ENCODE results near the gene SDCBP2.

SDCBP2 gene

DNA sequence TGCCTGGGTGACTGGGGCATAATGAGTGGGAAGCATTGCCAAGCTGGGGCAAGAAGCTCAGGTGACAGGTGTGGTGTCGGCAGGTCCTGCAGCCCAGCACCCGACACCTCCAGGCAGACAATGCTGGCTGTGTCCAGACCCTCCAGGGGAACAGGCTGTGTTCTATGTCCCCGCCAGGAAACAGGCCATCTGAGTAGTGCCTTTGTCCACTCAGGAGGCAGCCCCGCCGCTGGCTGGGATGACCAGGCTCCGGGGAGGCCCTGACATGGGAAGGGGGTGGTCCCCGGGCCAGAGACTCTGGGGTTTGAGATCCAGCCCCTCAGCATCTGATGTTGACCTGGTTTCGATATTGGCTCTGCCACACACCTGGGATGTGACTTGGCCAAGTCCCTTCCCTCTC lies 34.4 kb downstream of the SDCBP2 start:
- FAIRE-seq: no peak

DNA sequence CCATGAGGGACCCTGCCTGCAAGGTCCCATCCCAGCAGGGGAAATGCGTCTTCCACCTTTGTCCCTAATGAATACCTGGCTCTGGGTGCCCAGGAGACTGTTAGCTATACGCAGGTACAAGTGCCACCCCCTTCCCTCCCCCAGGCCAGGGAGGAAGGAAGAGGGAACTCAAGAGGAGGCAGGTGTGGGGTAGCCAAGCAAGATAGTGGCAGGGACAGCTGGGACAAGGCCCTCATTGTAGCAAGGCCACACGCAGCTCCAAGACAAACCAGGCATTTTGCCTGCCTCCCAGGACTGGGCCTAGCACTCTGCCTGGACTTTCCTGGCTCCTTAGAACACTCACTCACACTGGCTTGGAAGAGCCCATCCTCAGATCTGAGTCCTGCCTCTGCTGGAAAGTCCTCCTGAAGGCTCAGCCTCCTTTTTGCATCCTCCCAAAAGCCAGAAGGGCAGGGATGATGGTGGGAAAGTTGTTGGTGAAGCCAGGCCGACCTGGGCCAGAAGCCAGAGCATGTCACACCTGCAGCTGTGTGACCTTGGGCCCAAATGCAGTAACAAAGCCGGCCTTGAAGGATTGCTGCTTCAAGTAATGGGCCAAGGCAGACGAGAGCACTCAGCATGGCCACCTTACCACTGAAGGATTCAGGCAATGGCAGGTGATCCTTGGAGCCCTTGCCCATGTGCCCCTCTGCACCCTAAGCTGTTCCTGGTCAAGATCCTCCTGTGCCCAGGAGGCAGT lies 35.1 kb downstream of the SDCBP2 start:
- no peak for FAIRE-seq

DNA sequence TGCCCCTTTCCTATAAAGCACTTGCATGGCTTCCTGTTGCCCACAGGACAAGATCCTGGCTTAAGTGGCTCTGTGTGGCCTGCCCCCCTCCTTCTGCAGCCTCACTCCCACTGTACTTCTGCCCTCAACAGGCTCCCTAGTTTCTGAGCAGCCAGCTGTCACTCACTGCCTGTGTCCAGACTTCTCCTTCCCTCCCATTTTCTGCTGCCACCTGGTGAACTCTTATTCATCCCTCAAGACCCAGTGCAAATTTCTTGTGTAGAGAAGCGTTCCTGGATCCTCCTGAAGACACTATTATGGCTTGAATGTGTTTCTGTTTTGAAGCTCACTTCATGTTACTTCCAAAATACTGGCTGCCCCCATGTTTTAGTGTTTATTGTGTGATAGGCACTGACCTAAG lies 36.3 kb downstream of the SDCBP2 start:
- no peak for FAIRE-seq

DNA sequence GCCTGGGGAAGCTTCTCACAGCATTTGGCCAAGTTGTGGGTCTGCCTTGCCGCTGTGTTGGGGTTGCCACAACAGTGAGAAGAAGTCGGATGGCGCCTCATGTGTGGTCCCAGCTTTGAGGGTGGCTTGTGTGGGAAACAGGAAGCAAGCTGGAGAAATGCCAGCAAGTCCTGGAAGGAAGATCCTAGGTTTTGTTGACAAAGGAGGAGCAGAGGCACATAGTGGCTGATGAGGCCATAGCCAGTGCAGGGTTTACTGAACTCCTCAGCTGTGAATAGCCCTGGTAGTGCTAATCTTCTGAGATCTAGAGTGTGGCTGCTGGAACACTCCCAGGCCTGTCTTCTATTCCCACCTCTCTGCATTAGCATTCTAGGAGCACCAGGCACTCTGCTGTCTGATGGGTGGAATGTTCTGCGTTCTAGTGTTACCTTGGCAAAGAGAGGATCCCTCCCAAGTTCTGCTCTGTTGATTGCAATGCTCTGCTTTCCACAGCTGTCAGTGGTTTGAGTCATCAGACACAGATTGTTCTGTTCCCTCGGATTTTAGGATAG lies 37.7 kb downstream of the SDCBP2 start:
- no peak for FAIRE-seq

DNA sequence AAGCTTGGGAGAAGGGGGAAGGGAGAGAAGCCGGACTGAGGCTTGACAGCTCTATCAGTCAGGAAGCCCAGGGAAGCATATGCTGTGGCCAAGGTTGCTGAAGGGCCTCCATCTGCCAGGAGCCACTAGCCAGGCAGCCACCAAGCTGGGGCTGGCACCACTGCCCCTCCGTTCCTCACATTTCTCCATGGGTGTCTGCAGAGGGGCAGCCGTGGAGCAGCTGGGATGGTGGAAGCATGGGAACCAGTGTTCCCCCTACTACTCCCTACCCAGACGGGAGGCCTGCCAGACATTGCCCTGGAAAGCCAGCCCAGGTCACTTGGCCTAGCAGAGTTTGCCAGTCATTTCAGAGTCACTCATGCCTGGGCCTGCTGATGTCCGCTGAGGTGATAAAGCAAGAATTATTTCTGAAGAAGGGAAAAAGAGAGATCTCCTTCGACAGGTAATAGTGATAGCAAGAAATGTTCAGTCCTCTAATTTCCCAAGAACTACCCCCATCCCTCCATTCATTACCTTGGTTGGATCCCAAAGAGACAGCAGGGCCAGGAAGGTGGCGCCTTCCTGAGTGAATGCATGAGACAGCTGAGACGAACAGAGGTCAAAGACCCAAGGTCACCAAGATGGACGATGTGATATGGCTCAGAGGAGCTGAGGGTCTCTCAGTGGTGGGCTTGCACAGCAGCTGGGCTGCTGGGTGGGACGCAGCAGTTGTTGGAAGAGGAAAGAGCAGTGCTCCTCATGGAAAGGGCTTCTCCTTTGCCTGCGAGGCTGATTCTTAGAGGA lies 41.0 kb downstream of the SDCBP2 start:
- no peak for FAIRE-seq

DNA sequence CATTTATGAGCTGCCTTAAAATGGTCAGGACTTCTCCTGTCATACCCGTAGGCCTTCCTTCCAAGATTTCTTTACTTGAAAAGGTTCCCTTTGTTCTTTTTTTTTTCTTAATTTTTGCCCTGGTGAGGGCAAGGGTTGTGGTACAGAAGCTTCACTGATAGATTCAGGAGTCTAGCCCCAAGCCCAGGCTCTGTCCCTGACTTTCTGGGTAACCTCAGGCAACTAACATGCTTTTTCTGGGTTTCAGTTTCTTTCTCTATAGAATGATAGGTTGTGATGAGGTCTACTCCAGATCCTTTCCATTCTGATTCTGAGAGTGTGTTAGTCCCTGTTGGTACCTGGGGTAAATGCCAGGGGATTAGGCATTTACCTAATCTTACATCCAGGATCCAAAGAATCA lies 41.6 kb downstream of the SDCBP2 start:
- no peak for FAIRE-seq

DNA sequence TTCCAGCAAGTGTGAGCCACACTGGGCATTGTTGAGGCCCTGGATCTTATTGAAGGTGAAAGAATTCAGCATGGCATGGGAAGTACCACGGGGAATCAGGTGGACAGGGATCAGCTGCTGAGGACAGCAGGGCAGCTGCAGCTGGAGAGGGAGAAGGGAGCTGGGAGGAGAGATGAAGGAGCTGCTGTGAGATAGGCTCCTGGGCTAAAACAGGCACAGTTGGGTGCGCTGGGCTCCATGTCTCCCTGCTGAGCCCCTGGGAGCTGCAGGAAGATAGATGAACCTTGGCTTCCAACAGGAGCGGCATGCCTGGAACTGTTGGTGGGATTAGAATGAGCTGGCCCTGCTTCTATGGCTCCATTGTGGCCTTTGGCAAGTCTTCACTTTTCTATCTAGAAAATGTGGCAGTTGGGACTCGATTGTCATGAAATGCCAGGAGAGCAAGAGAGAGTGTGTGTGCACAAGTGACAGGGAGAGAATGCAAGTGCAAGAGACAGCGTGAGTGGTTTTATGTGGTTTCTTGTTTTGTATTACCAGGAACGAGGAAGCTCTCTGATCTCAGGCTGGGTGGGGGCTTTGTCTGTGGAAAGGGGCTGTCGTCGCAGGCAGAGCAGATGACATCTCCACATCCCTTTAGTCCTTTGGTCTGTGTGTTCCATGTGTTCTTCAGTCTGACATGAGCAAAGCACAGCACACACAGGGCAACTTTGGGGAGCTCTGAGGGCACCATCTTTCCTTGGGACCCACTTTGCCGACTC lies 42.5 kb downstream of the SDCBP2 start:
- no peak for FAIRE-seq

DNA sequence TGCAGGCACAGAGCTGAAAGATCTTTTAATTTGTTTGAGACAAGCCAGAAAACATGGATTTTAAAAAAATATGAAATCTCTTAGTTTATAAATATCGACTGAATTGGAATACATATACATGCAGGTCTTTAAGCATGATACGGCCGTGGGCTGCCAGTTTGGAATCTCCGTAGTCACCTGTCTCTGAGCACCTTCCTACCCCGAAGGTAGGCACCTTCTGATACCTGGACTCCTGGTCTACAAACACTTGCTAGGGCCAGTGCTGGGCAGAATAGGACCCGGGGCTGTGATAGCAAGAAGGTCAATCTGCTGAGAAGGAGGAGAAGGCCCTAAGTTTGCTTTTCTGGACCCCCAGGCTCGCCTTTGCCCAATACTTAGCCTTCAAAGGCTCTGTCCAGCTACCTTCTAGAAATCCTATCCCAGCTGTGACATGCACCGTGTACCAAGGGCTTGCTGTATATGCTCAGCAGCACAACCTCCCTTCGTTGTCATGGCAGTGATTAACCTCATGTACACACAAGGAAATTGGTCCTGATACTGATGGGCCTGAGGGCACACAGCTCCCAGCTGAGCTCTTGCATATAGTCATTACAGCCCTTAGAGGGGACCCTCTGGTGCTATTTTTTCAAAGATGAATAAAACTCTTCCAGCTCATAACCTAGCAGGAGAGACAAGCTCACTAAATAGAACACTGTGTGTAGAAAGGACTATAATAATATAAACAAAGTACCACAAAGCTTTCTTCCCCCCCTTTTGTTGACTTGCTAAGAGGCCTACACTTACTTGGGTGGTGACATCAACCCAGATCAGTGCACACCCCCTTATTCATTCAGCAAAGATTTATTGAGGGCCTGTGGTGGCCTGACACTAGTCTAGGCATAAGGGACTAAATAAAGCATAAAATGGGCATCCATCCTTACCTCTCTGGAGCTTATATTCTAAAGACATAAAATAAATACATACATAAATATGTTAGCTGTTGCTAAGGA lies 45.1 kb downstream of the SDCBP2 start:
- FAIRE-seq: no peak

DNA sequence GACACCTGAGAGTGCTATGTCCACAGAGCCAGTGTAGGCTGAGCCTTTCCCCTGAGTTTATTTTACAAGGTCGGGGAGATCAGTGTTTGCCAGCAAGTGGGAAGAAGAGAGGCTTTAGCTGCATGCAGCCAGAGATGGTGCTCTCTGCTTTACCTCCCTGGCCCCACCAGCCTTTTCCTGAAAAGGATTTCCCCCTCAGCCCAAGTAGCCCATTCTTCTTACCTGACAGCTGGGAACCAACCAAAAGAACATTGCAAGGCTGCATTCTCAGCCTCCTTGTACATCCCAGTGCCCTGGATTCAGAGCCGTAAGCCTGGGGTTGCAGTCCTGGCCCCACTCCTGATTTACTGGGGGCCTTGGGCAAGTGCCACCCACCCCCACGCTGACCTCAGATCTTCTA lies 46.0 kb downstream of the SDCBP2 start:
- FAIRE-seq: no peak

DNA sequence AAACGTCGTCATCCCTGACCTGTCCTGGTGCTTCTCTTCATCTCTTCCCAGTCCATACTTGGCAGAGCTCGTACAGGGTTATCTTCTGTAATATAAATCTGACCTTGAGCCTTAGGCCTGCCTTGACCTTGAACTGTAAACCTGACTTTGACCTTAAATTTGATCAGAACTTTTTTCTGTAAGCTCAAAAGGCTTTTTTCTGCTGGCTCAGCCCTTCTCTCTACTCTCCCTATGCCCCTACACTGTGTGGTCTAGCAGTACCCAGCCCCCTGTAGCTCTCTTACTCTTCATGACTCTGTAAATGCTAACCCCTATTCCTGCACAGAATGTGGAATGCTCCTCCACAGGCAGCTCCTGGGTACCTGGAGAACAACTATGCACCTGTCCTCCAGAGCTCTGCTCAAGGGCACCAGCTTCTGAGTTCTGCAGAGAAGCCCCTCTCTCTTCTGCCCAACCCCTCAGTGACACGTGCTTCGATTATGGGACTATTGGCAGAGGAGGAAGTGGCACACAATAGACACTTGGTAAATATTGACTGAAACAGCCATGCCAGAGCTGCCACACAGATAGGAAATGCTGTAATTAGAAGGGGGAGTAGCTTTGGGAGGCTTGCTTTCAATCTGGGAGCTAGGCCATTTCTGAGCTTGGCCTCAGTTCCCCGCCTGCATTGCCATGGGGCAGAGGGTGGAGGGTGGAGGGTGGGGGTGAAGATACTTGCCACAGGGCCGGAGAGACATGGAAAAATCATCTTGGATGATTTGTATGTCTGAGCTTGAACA lies 47.5 kb downstream of the SDCBP2 start:
- no peak for FAIRE-seq

DNA sequence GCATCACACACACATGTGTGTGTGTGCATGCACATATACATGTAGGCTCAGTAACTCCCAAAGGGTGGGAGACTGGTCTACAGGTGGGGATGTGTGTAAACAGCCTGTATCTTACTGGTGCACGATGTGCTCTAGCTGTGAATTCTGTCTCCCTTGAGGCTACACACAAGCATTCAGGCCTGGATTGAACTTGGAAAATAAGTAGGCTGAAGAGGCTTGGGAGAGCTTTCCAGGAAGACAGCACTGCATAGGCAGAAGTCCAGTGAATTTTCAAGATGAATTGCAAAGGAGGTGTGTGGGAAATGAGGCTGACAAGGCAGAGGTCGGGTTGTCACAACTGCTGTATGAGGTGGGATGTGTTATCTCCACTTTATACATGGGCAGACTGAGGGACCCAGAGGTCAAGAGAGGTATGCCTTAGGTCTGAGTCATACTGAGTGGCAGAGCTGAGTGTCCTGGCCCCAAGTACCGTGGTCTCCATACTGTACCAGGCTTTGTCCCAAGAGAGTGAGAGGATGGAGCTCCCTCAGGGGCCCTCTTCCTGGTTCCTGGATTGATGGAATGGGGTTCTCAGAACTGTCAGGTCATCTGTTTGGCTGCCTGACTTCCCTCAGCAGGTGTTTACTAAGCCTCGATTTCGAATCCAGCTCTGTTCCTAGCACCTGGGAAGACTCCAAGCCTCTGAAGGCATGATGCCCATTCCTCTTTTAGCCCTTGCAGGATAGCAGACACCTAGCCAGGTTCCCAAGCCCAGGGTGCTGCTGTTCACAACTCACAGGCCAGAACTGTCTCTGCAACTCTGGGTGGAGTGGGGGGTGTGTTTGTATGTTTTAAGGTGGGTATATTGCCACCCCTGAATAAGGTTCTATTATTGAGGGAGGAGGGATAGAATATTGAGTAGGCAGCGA lies 48.5 kb downstream of the SDCBP2 start:
- no peak for FAIRE-seq

DNA sequence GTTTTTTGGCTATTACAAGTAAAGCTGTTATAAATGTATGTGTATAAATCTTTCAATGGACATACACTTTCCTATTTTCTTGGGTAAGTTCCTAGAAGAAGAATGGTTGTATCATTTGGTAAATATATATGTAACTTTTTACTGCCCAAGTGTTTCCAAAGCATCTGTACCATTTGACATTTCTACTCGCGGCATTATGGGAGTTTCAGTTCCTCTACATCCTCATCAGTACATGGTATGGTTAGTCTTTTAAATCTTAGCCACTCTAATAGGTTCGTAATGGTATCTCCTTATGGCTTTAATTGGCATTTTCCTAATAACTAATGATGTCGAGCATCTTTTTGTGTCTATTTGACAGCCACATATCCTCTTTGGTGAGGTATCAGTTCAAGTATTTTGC lies 49.9 kb downstream of the SDCBP2 start:
- no peak for FAIRE-seq

DNA sequence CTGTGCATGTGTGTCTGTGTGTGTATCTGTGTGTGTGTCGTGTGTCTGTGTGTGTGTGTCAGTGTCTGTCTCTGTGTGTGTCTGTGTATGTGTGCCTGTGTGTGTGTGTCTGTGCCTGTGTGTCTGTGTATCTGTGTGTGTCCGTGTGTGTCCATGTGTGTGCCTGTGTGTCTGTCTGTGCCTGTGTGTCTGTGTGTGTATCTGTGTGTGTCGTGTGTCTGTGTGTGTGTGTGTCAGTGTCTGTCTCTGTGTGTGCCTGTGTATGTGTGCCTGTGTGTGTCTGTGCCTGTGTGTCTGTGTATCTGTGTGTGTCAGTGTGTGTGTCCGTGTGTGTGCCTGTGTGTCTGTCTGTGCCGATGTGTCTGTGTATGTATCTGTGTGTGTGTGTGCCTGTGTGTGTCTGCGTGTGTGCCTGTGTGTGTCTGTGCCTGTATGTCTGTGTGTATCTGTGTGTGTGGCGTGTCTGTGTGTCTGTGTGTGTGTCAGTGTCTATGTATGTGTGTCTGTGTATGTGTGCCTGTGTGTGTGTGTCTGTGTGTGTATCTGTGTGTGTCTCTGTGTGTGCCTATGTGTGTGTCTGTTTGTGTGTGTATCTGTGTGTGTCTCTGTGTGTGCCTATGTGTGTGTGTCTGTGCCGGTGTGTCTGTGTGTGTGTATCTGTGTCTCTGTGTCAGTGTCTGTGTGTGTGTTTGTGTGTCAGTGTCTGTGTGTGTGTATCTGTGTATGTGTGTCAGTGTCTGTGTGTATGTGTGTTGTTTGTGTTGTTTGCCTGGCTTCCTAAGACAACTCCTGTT lies 51.2 kb downstream of the SDCBP2 start:
- no peak for FAIRE-seq

DNA sequence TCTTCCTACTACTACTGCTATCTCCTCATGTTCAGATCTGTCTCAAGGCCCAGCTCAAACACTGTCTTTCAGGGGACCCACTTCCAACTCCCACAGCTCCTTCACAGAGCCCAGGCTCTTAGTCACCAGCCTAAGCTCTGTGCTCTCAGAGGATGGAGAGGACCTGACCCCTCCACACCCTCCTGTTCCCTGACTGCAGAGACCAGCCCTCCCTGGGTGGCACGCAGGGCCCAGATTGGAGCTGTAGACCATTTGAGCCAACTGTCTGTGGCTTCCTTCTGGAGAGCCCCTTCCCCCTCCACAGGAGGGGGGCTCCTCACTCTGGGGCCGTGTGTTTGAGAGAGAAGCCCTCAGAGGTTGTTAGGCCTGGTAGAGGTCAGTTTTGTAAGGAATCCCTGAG lies 53.0 kb downstream of the SDCBP2 start:
- no peak for FAIRE-seq

DNA sequence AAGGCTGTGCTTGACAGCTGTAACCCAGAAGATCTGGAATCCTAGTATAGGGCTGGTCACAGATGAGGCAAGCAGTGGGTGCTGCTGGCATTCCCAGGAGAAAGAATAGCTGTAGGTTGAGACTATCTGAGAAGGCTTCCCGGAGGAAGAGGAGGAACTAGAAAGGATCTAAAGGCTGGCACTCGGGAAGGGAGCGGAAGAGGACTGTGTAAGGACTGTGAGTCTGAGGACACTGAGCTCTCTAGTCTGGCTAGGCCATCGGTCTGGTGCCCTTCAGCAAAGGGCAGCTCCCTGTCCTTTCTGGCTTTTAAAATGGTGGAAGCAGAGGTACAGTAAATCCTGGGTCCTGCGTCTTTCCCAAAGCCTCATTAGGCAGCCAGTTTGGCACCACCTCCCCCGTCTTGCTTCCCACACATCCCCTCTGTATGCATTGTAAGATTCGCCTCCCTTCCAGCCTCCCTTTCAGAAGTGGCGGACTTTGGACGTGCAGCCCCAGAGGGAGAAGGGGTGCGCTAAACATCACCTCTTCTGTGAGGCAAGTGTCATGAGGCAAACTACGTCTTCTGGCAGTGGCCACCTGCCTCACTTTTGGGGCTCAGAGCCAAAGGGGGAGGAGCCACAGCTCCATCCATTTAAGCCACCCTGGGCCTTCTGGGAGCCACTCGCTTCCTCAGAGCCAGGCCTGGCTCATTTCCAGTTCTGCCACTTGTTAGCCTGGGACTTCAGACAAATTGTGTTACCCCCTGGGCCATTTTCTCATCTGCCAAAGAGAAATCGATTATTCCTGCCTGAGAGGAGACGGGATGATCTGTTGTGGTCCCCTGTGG lies 54.2 kb downstream of the SDCBP2 start:
- no peak for FAIRE-seq

DNA sequence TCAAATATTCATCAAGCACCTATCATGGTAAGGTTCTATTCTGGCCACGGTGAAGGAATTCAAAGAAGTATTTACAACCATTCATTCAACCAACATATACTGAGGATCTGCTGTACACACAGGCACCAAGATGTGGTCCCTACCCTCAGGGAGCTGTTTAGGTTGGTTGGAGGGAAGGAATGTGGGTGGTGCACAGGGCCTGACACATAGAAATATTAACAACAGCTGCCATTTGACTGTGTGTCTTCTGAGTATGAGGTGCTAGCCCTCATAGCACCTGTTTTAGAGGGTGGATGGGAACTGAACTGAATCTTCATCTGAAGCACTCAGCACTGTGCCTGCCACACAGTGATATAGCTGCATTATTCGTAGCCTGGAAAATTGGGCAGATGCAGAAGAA lies 55.6 kb downstream of the SDCBP2 start:
- FAIRE-seq: no peak

DNA sequence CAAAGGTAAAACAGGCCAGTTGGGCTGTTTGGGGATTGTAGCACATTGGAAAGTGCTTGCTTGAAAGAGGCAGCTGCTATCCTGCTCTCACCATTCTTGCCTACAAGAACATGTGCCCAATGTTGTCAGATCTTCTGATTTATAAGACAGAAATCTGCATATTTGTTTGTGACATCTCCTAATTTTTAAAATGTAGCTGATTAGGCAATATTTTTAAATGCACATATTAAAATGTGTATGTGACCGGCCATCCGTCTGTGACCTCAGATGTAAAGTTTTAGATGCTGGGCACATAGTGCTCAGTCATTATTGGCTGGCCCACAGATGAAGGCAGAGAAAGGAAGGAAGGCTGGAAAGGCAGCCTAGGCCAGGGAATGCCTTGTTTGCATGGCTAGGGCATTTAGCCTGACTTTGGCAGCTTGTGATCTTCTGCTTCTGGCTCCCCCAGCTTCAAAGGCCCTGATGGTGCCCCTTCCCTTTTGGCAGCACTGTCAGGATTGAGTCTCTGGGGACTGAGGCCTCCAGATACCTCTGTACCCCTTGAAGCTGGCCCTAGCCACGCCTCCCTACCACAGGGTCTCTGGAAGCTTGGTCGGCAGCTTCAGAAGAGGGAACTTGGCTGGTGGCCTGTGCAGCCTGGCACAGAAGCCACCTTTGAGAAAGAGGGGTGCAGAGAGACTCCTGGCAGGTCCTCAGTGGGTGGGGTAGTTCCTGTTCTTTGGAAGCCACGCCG lies 56.4 kb downstream of the SDCBP2 start:
- no peak for FAIRE-seq

DNA sequence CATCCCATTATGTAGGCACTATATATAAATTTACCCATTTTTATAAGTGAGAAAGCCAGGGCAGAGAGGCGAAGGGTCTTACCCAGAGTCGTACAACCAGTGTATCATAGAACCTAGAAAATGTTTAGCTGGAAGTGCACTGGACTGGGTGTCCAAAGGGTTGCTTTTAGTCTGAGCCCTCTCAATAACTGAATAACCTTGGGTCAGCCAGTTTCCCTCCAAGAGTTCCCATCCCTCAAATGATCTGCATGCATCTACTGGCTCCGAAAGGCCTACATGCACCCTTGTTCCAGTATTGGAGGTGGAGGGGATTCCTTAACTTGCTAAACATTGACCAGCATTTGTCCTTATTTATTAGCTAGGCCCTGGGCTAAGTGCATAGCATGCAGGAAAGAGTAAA lies 59.1 kb downstream of the SDCBP2 start:
- FAIRE-seq: no peak
